ENCODE data around the gene SAMD11. TPM values are rescaled to one million over a fixed set of nuclear protein-coding genes. Genes with fewer than 3 reads are reported as not detected.

SAMD11 gene
- total and polyA plus RNA-seq, 2 of the 13 experiments (the other 11 are each of a cell fraction or from before 2014, with no cell fraction given) = 0.11 TPM; not detected in 1

GRCh38 chr1:980602-981395 is 57.1 kb downstream of the SAMD11 start (continued):
- TF ChIP-seq ZBTB7B (CRISPR knock-in tag; IDR thresholded peaks at IDR 0.05) (0 out of 2 replicates have a peak, but pooled peaks have one; percentile 42), ELF4 (CRISPR knock-in tag; IDR thresholded peaks at IDR 0.05; ENCODE audit: borderline replicate concordance) (no peak), HNF1B (CRISPR knock-in tag; IDR thresholded peaks at IDR 0.05) (peak; percentile 63; the same call in 1 of the 2 replicates), ATF6 (CRISPR knock-in tag; conservative IDR thresholded peaks at IDR 0.05) (no peak), KLF12 (CRISPR knock-in tag; IDR thresholded peaks at IDR 0.05; ENCODE audit: borderline replicate concordance) (no peak)

GRCh38 chr1:981491-981954 is 57.8 kb downstream of the SAMD11 start:
- ATAC-seq (peak; percentile 9), FAIRE-seq (no peak), DNase-seq (ENCODE audit: low spot score) (no peak)
- no peak overlapping the region for H3K27ac ChIP-seq (ENCODE audit: extremely low read length, insufficient read depth, low read length)
- ChIA-PET CTCF (ENCODE audit: low intra/inter-chr PET ratio, low total read pairs) (no interaction called here), POLR2A (interaction anchor here (1.0 to 1.9 kb wide), 2 partner anchors 15 to 18 kb away, joined by 3 to 4 read pairs; partner anchors contain the start of genes HES4 and PLEKHN1)
- peak overlapping the region; percentile 15; the same call in 1 of the 2 replicates for H3K9ac ChIP-seq (ENCODE audit: insufficient read depth, low read depth, low read length)
- H3K27me3 ChIP-seq (ENCODE audit: control insufficient read depth in 1 of 2, insufficient read depth in 2 of 2, low read length in 2 of 2) = peaks cover 22 to 58% of the 10 kb centered on the region in 2 experiments
- intact Hi-C loops (cut with micrococcal nuclease; ENCODE audit: unreplicated experiment) = no loop called here
- no peak overlapping the region for H2AFZ ChIP-seq (ENCODE audit: low read length)
- H3K36me3 ChIP-seq (replicated peaks in 1 of 2; ENCODE audit: control insufficient read depth in 1 of 2, insufficient read depth in 2 of 2, low read length in 2 of 2) = no peaks in the 10 kb centered on the region
- WGBS (ENCODE audit: low lambda C conversion rate) = 13% methylated on average over 3 of the region's 21 CpGs
- H3K4me3 ChIP-seq (replicated peaks in 1 of 3; ENCODE audit: insufficient read depth in 1 of 3, low read depth in 2 of 3, low read length in 3 of 3) = peak overlapping the region in 1 of 3 experiments; percentile 70; a peak in 1 of 6 replicates
- H3K4me2 ChIP-seq (ENCODE audit: low read depth, low read length) = peak overlapping the region; percentile 74
- no peaks in the 10 kb centered on the region for H4K20me1 ChIP-seq (ENCODE audit: insufficient read depth, low read length)
- H3K4me1 ChIP-seq (ENCODE audit: insufficient read depth, low read length) = peaks cover 45% of the 10 kb centered on the region
- H3K79me2 ChIP-seq (ENCODE audit: insufficient read depth, low read length) = no peaks in the 10 kb centered on the region
- no TSS peak for BruUV-seq (replicated peaks)
- in situ Hi-C loops (cut with HindIII; ENCODE audit: extremely low pct_ligation_motif_present, low pct_unique_long_range_greater_than_20kb) = no loop called here
- no peaks in the 10 kb centered on the region for H3K9me3 ChIP-seq (ENCODE audit: low read length)
- TF ChIP-seq ZNF556 (CRISPR knock-in tag; IDR thresholded peaks at IDR 0.05; ENCODE audit: borderline replicate concordance) (no peak), FOXA1 (IDR thresholded peaks at IDR 0.05) (no peak), FOXA1 (CRISPR knock-in tag; IDR thresholded peaks at IDR 0.05) (no peak), SP140L (CRISPR knock-in tag; IDR thresholded peaks at IDR 0.05; ENCODE audit: borderline replicate concordance) (no peak), CCDC6 (CRISPR knock-in tag; IDR thresholded peaks at IDR 0.05) (no peak), SP4 (CRISPR knock-in tag; IDR thresholded peaks at IDR 0.05) (0 out of 2 replicates have a peak, but pooled peaks have one; percentile 26), SRSF4 (IDR thresholded peaks at IDR 0.05; ENCODE audit: low read depth, low read length, poor library complexity, severe bottlenecking) (no peak), PITX1 (CRISPR knock-in tag; IDR thresholded peaks at IDR 0.05) (0 out of 2 replicates have a peak, but pooled peaks have one; percentile 28), ZNF280B (CRISPR knock-in tag; IDR thresholded peaks at IDR 0.05; ENCODE audit: borderline replicate concordance) (no peak)

Measured in HepG2 (cell line).